ENCODE data around the gene TFAP2E.

The TFAP2E gene

DNA sequence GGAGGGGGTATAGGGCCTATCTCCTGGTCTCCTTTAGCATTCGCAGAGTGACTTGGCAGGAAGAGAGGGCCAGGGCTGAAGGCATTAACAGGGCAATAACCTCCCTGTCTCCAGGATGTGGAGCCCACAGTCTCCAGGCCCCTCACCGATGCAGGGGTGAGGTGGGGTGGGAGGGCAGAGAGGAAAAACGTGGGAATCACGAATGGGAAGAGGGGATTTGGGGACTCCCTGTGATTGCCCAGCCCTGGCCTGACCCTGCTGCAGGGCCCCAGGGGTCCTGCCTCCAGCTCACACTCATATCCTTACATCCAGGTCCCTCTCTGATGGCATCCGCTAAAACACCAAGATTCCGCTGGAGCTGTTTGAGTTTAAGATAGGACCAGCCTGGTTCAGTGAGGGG is 14.6 kb downstream of the TFAP2E start:
- H3K27ac ChIP-seq (ENCODE audit: low read depth, low read length) = no peak overlapping the region
- no peaks in the 10 kb centered on the region for H3K79me1 ChIP-seq (ENCODE audit: low read length)
- no peak for DNase-seq
- H3K4me2 ChIP-seq (ENCODE audit: low read length) = no peak overlapping the region
- H4K12ac ChIP-seq (ENCODE audit: low read depth, low read length) = no peak overlapping the region
- H3K27me3 ChIP-seq (ENCODE audit: insufficient read depth, low read length) = no peaks in the 10 kb centered on the region
- no peak overlapping the region for H2BK120ac ChIP-seq (ENCODE audit: insufficient read depth, low read length, poor library complexity)
- no peak overlapping the region for H3K23ac ChIP-seq (ENCODE audit: low read length)
- no peaks in the 10 kb centered on the region for H3K79me2 ChIP-seq (ENCODE audit: control insufficient read depth, insufficient read depth, low read length, poor library complexity)
- no peak overlapping the region for H4K91ac ChIP-seq (ENCODE audit: low read depth, low read length)
- H3K9me3 ChIP-seq (ENCODE audit: insufficient read depth, low read depth, low read length) = no peaks in the 10 kb centered on the region
- H2AK5ac ChIP-seq (ENCODE audit: low read length) = no peak overlapping the region
- H3K4ac ChIP-seq (ENCODE audit: low read depth, low read length) = no peak overlapping the region
- H3K14ac ChIP-seq (ENCODE audit: low read length) = no peak overlapping the region
- peak overlapping the region; percentile 23 for H3K4me3 ChIP-seq (ENCODE audit: low read depth, low read length)
- no peak overlapping the region for H2BK5ac ChIP-seq (ENCODE audit: low read depth, low read length, poor library complexity)
- no peak overlapping the region for H3K18ac ChIP-seq (ENCODE audit: low read length)
- peaks cover 13 to 17% of the 10 kb centered on the region in 2 experiments for H3K36me3 ChIP-seq (ENCODE audit: control insufficient read depth in 1 of 2, insufficient read depth in 2 of 2, low read length in 2 of 2)
- no CpG with 5 or more reads among the region's 6 CpGs for WGBS (ENCODE audit: extremely low coverage, insufficient coverage, insufficient read length)
- no peak overlapping the region for H4K8ac ChIP-seq (ENCODE audit: low read depth, low read length)
- no peaks in the 10 kb centered on the region for H3K4me1 ChIP-seq (ENCODE audit: control insufficient read depth in 1 of 2, insufficient read depth in 2 of 2, low read length in 2 of 2)
- H2BK12ac ChIP-seq (ENCODE audit: low read length) = no peak overlapping the region
- no peak overlapping the region for H3K9ac ChIP-seq (ENCODE audit: low read length)
- no peak overlapping the region for H2AFZ ChIP-seq (ENCODE audit: insufficient read depth, low read length, poor library complexity)

DNA sequence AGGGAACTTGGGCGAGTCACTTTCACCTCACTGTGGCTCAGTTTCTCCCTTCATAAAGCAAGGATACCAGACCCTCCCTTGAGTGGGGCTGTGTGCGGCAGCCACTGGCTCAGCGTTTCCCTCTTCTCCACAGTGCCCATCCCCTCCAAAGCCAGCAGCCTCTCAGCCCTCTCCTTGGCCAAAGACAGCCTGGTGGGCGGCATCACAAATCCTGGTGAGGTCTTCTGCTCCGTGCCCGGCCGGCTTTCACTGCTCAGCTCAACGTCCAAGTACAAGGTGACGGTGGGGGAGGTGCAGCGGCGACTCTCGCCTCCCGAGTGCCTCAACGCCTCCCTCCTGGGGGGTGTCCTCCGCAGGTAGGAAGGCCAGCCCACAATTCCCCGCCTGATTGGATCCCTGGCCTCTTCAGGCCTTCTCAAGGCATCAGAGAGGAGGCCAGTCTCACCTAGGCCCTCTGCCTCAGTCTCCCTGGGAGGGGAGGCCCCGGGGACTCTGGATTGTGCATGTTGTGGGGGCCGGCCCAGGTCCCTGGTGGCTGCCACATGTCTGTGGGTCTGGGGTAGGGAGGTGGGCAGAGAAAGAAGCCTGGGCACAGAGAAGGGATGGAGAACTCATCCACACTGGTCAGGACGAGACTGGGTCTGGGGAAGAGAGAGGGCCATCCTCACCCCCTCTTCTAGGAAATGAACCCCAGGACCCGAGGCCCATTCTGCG is 15.2 kb downstream of the TFAP2E start:
- Histone ChIP-seq H3K9me3 (ENCODE audit: insufficient read depth, low read depth, low read length) (no peaks in the 10 kb centered on the region), H4K12ac (ENCODE audit: low read depth, low read length) (no peak overlapping the region), H3K23ac (ENCODE audit: low read length) (no peak overlapping the region), H3K9ac (ENCODE audit: low read length) (no peak overlapping the region), H3K4me1 (ENCODE audit: control insufficient read depth in 1 of 2, insufficient read depth in 2 of 2, low read length in 2 of 2) (peaks cover 4 to 6% of the 10 kb centered on the region in 2 experiments), H3K27me3 (ENCODE audit: insufficient read depth, low read length) (no peaks in the 10 kb centered on the region), H3K4ac (ENCODE audit: low read depth, low read length) (no peak overlapping the region), H3K79me1 (ENCODE audit: low read length) (peaks cover under 1% of the 10 kb centered on the region), H3K27ac (ENCODE audit: low read depth, low read length) (no peak overlapping the region), H4K91ac (ENCODE audit: low read depth, low read length) (no peak overlapping the region), H3K4me3 (ENCODE audit: low read depth, low read length) (no peak overlapping the region), H3K79me2 (ENCODE audit: control insufficient read depth, insufficient read depth, low read length, poor library complexity) (no peaks in the 10 kb centered on the region), H3K18ac (ENCODE audit: low read length) (no peak overlapping the region), H2BK120ac (ENCODE audit: insufficient read depth, low read length, poor library complexity) (no peak overlapping the region), H2BK12ac (ENCODE audit: low read length) (no peak overlapping the region), H2AK5ac (ENCODE audit: low read length) (no peak overlapping the region), H3K4me2 (ENCODE audit: low read length) (no peak overlapping the region), H2AFZ (ENCODE audit: insufficient read depth, low read length, poor library complexity) (no peak overlapping the region), H2BK5ac (ENCODE audit: low read depth, low read length, poor library complexity) (no peak overlapping the region), H3K14ac (ENCODE audit: low read length) (no peak overlapping the region), H4K8ac (ENCODE audit: low read depth, low read length) (no peak overlapping the region), H3K36me3 (ENCODE audit: control insufficient read depth in 1 of 2, insufficient read depth in 2 of 2, low read length in 2 of 2) (peaks cover 13 to 17% of the 10 kb centered on the region in 2 experiments)
- DNase-seq = no peak
- no CpG with 5 or more reads among the region's 21 CpGs for whole genome bisulfite sequencing (ENCODE audit: extremely low coverage, insufficient coverage, insufficient read length)

DNA sequence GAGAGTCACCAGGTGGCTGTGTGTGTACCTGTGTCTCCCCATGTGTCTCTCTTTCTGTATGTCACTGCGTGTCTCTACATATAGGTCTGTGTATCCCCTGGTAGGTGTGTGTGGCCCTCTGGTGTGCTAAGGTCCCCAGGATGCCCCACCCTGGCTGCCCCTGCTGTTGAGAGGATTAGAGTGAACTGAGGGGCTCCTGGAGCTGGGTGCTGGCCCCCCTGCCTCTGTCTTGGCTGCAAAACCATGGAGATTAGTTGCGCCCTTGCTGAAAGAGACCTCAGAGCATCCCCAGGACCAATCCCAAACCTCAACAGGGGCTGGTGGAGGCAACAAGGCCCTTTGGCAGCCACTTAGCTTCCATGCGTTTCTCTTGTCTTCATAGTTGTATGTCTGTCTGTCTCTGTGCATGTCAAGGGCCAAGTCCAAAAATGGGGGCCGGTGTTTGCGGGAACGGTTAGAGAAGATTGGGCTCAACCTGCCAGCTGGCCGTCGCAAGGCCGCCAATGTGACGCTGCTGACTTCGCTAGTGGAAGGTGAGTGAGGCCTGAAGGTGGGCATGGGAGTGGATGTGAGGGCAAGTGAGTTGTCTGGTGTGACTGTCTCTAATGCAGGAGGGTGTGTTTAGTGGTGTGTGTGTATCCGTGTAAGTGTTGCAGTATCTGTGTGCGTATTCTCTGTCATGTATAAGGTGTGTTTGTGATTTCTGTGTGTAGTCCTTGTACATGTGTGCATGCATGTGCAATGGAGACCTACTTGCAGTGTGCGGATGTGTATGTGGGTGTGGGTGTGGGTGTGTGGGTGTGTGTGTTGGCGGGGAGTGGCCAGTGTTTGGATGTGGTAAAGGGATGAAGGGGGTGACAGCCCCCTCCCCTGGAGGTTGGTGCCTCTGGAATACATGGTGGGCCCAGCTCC is 16.7 kb downstream of the TFAP2E start:
- no peak overlapping the region for H3K14ac ChIP-seq (ENCODE audit: low read length)
- no peak overlapping the region for H3K9ac ChIP-seq (ENCODE audit: low read length)
- H3K18ac ChIP-seq (ENCODE audit: low read length) = no peak overlapping the region
- peaks cover 6 to 11% of the 10 kb centered on the region in 2 experiments for H3K4me1 ChIP-seq (ENCODE audit: control insufficient read depth in 1 of 2, insufficient read depth in 2 of 2, low read length in 2 of 2)
- H3K27ac ChIP-seq (ENCODE audit: low read depth, low read length) = no peak overlapping the region
- no peak overlapping the region for H3K23ac ChIP-seq (ENCODE audit: low read length)
- H4K12ac ChIP-seq (ENCODE audit: low read depth, low read length) = no peak overlapping the region
- no peak overlapping the region for H3K4ac ChIP-seq (ENCODE audit: low read depth, low read length)
- H3K4me3 ChIP-seq (ENCODE audit: low read depth, low read length) = no peak overlapping the region
- H3K79me1 ChIP-seq (ENCODE audit: low read length) = peaks cover 2% of the 10 kb centered on the region
- no peak for DNase-seq
- H3K4me2 ChIP-seq (ENCODE audit: low read length) = no peak overlapping the region
- no peak overlapping the region for H4K8ac ChIP-seq (ENCODE audit: low read depth, low read length)
- H2AK5ac ChIP-seq (ENCODE audit: low read length) = no peak overlapping the region
- no peaks in the 10 kb centered on the region for H3K9me3 ChIP-seq (ENCODE audit: insufficient read depth, low read depth, low read length)
- no peak overlapping the region for H4K91ac ChIP-seq (ENCODE audit: low read depth, low read length)
- no peak overlapping the region for H2AFZ ChIP-seq (ENCODE audit: insufficient read depth, low read length, poor library complexity)
- no peak overlapping the region for H2BK12ac ChIP-seq (ENCODE audit: low read length)
- peaks cover 15 to 17% of the 10 kb centered on the region in 2 experiments for H3K36me3 ChIP-seq (ENCODE audit: control insufficient read depth in 1 of 2, insufficient read depth in 2 of 2, low read length in 2 of 2)
- no peaks in the 10 kb centered on the region for H3K79me2 ChIP-seq (ENCODE audit: control insufficient read depth, insufficient read depth, low read length, poor library complexity)
- H2BK120ac ChIP-seq (ENCODE audit: insufficient read depth, low read length, poor library complexity) = no peak overlapping the region
- no CpG with 5 or more reads among the region's 15 CpGs for WGBS (ENCODE audit: extremely low coverage, insufficient coverage, insufficient read length)
- no peak overlapping the region for H2BK5ac ChIP-seq (ENCODE audit: low read depth, low read length, poor library complexity)
- no peaks in the 10 kb centered on the region for H3K27me3 ChIP-seq (ENCODE audit: insufficient read depth, low read length)

DNA sequence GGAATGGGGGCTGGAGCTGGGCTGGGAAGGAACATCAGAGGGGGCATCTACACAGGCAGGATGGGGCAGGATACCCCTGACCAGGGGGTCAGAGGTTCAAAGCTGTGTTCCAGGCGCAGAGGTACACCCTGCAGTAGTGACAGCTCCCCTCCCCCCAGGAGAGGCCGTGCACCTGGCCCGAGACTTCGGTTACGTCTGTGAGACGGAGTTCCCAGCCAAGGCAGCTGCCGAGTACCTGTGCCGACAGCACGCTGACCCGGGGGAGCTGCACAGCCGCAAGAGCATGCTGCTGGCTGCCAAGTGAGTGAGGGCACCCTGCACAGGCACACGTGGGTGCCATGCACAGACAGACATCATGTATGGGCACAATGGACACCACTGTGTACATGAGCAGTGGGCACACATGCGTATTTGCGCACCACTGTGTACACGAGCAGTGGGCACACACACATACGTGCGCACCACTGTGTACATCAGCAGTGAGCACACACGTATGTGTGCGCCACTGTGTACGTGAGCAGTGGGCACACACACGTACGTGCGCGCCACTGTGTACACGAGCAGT is 17.4 kb downstream of the TFAP2E start:
- Histone ChIP-seq H3K4me1 (ENCODE audit: control insufficient read depth in 1 of 2, insufficient read depth in 2 of 2, low read length in 2 of 2) (peaks cover 6 to 11% of the 10 kb centered on the region in 2 experiments), H3K27ac (ENCODE audit: low read depth, low read length) (no peak overlapping the region), H3K27me3 (ENCODE audit: insufficient read depth, low read length) (no peaks in the 10 kb centered on the region), H3K79me2 (ENCODE audit: control insufficient read depth, insufficient read depth, low read length, poor library complexity) (no peaks in the 10 kb centered on the region), H3K23ac (ENCODE audit: low read length) (peak overlapping the region; percentile 28), H3K9ac (ENCODE audit: low read length) (no peak overlapping the region), H3K14ac (ENCODE audit: low read length) (no peak overlapping the region), H3K4me3 (ENCODE audit: low read depth, low read length) (no peak overlapping the region), H2AK5ac (ENCODE audit: low read length) (no peak overlapping the region), H4K91ac (ENCODE audit: low read depth, low read length) (no peak overlapping the region), H4K8ac (ENCODE audit: low read depth, low read length) (no peak overlapping the region), H4K12ac (ENCODE audit: low read depth, low read length) (no peak overlapping the region), H3K9me3 (ENCODE audit: insufficient read depth, low read depth, low read length) (no peaks in the 10 kb centered on the region), H2BK5ac (ENCODE audit: low read depth, low read length, poor library complexity) (no peak overlapping the region), H2BK12ac (ENCODE audit: low read length) (no peak overlapping the region), H3K18ac (ENCODE audit: low read length) (no peak overlapping the region), H2AFZ (ENCODE audit: insufficient read depth, low read length, poor library complexity) (no peak overlapping the region), H3K79me1 (ENCODE audit: low read length) (peaks cover 2% of the 10 kb centered on the region), H2BK120ac (ENCODE audit: insufficient read depth, low read length, poor library complexity) (no peak overlapping the region), H3K4me2 (ENCODE audit: low read length) (no peak overlapping the region), H3K4ac (ENCODE audit: low read depth, low read length) (no peak overlapping the region), H3K36me3 (ENCODE audit: control insufficient read depth in 1 of 2, insufficient read depth in 2 of 2, low read length in 2 of 2) (peaks cover 18% of the 10 kb centered on the region in 2 experiments)
- no CpG with 5 or more reads among the region's 25 CpGs for WGBS (ENCODE audit: extremely low coverage, insufficient coverage, insufficient read length)
- no peak for DNase-seq
